ENCODE results near the gene GPER1.

DNA sequence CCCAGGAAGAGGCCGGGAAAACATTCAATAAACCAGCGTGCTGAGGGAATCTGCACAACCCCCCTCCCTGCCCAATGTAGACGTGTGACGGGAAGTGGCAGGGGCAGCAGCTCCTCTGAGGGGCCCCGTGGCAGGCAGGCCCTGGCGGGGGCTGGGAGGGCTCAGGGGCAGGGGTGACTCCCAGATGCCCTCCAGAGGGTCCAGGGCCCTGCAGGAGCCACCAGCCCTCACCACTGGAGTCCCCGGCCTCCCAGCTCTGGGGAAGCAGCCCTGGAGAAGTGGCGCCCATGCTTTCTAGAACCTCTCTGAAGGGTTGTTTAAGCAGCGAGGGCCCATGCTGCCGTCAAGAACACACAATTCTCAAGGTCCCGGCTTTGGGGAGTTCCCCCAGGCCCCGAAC is 8.4 kb upstream of the GPER1 start:
- TF ChIP-seq ZNF331 (CRISPR knock-in tag; IDR thresholded peaks at IDR 0.05; ENCODE audit: low read depth): no peak
- TF ChIP-seq CTCF (conservative IDR thresholded peaks at IDR 0.05; ENCODE audit: low read depth in 2 of 2): no peak
- no peak for TF ChIP-seq REST (IDR thresholded peaks at IDR 0.05; ENCODE audit: unreplicated experiment)
- TF ChIP-seq EZH2phosphoT487 (IDR thresholded peaks at IDR 0.05; ENCODE audit: unreplicated experiment): no peak
- no peak for TF ChIP-seq STAT1 (IDR thresholded peaks at IDR 0.05; ENCODE audit: unreplicated experiment)
